SK-N-SH (cell line): ENCODE data around the gene XK. TPM values are rescaled to one million over a fixed set of nuclear protein-coding genes. Genes with fewer than 3 reads are reported as not detected.

Source experiments
- CTCF ChIA-PET: fragments of 300-600, 350-600 bp; formaldehyde crosslinking; extraction: SDS; loops from one replicate; lab custom pipeline; 2021; lab: Yijun Ruan, JAX
- POLR2A ChIA-PET: fragments of 350-600 bp; sonication (Branson Sonifier 250); formaldehyde crosslinking; extraction: SDS; loops from one replicate; lab custom pipeline; 2020; ENCODE audit warnings: antibody characterized with exemption, inconsistent platforms; lab: Yijun Ruan, JAX
- DNase-seq: peaks from one replicate; pipeline ENCODE4 v3.0.0; 2012
- H2AFZ ChIP-seq: fragments of 200-600 bp; sonication (generic); 2 replicates; pipeline ENCODE4 v1.8.1; 2016; ENCODE audit warnings: antibody characterized with exemption, mild to moderate bottlenecking, low read depth
- H3F3A ChIP-seq: fragments of 200-600 bp; sonication (generic); replicated peaks from 2 replicates; pipeline ENCODE3; 2016; ENCODE audit warnings: antibody characterized with exemption, mild to moderate bottlenecking; ENCODE audit not compliant: insufficient read depth
- H3K27ac ChIP-seq, 2 experiments: fragments of 200-500 bp in 1 of 2; fragments of 200-600 bp in 1 of 2; sonication (Bioruptor generic) in 1 of 2; sonication (generic), shearing (Covaris generic) in 1 of 2; 2 replicates each; pipeline versions ENCODE4 v1.5.1 to v1.6.1; 2014 to 2016; ENCODE audit warnings: low read depth in 2 of 2, inconsistent platforms in 1 of 2, low read length in 1 of 2, mild to moderate bottlenecking in 1 of 2, mixed read lengths in 1 of 2
- H3K27me3 ChIP-seq: fragments of 200-600 bp; sonication (generic), shearing (Covaris generic); 2 replicates; pipeline ENCODE4 v1.6.1; 2016; ENCODE audit warnings: mixed run types; ENCODE audit not compliant: insufficient read depth
- H3K36me3 ChIP-seq, 2 experiments: fragments of 200-500 bp in 1 of 2; fragments of 200-600 bp in 1 of 2; sonication (Bioruptor generic) in 1 of 2; sonication (generic) in 1 of 2; replicated peaks in 1 of 2; 2 replicates each; pipeline versions ENCODE3 to v1.5.1; 2014 to 2016; ENCODE audit warnings: low read length in 1 of 2, mild to moderate bottlenecking in 1 of 2; ENCODE audit not compliant: insufficient read depth in 2 of 2, control insufficient read depth in 1 of 2
- H3K4me1 ChIP-seq, 2 experiments: fragments of 200-500 bp in 1 of 2; fragments of 200-600 bp in 1 of 2; sonication (Bioruptor generic) in 1 of 2; sonication (generic), shearing (Covaris generic) in 1 of 2; 2 replicates each; pipeline versions ENCODE4 v1.5.1 to v1.6.1; 2014 to 2016; ENCODE audit warnings: low read depth in 1 of 2, low read length in 1 of 2, mixed run types in 1 of 2; ENCODE audit not compliant: insufficient read depth in 2 of 2, control insufficient read depth in 1 of 2
- H3K4me2 ChIP-seq: fragments of 200-600 bp; sonication (generic), shearing (Covaris generic); 2 replicates; pipeline ENCODE4 v1.6.1; 2017; ENCODE audit warnings: mixed run types
- H3K4me3 ChIP-seq, 2 experiments: fragments of 200-500 bp in 1 of 2; fragments of 200-600 bp in 1 of 2; sonication (Bioruptor generic) in 1 of 2; sonication (generic), shearing (Covaris generic) in 1 of 2; 2 replicates each; pipeline versions ENCODE4 v1.5.1 to v1.8.1; 2014 to 2016; ENCODE audit warnings: low read depth in 2 of 2, inconsistent platforms in 1 of 2, low read length in 1 of 2, mild to moderate bottlenecking in 1 of 2, mixed read lengths in 1 of 2, moderate library complexity in 1 of 2
- H3K79me2 ChIP-seq: fragments of 200-600 bp; sonication (generic); 2 replicates; pipeline ENCODE4 v1.8.1; 2017; ENCODE audit warnings: mild to moderate bottlenecking; ENCODE audit not compliant: insufficient read depth
- H3K9ac ChIP-seq: fragments of 200-600 bp; sonication (generic); 2 replicates; pipeline ENCODE4 v1.6.1; 2017; ENCODE audit warnings: mixed run types
- H3K9me2 ChIP-seq: fragments of 200-600 bp; sonication (generic); 2 replicates; pipeline ENCODE4 v1.6.1; 2017; ENCODE audit warnings: mixed run types
- H3K9me3 ChIP-seq: fragments of 200-600 bp; sonication (generic); 2 replicates; pipeline ENCODE4 v1.6.1; 2017; ENCODE audit warnings: mixed run types, mild to moderate bottlenecking, moderate library complexity
- H4K20me1 ChIP-seq: fragments of 200-600 bp; sonication (generic); 2 replicates; pipeline ENCODE4 v1.6.1; 2017; ENCODE audit warnings: mild to moderate bottlenecking, mixed run types; ENCODE audit not compliant: insufficient read depth
- EZH2phosphoT487 ChIP-seq: fragments of 200-600 bp; sonication (generic); IDR thresholded peaks from 2 replicates; pipeline ENCODE4 v1.6.1; 2017; ENCODE audit warnings: low read depth, mixed run types, mild to moderate bottlenecking, antibody characterized with exemption, moderate library complexity, borderline replicate concordance
- FOSL2 ChIP-seq: IDR thresholded peaks from 2 replicates; pipeline ENCODE4 v1.4.0; 2012; ENCODE audit warnings: low read depth, mild to moderate bottlenecking, moderate library complexity, borderline replicate concordance
- FOXM1 ChIP-seq: IDR thresholded peaks from 2 replicates; pipeline ENCODE4 v1.4.0; 2012; ENCODE audit warnings: low read depth, mild to moderate bottlenecking
- GATA2 ChIP-seq: sonication (generic); formaldehyde crosslinking; IDR thresholded peaks from 2 replicates; pipeline ENCODE4 v1.5.0; 2020; ENCODE audit warnings: mild to moderate bottlenecking, missing genetic modification reagents
- JUND ChIP-seq: IDR thresholded peaks from 2 replicates; pipeline ENCODE4 v1.4.0; 2012
- NRF1 ChIP-seq: IDR thresholded peaks from 2 replicates; pipeline ENCODE4 v1.6.1; 2012; ENCODE audit warnings: low read depth, mild to moderate bottlenecking, low read length
- RFX5 ChIP-seq: IDR thresholded peaks from 2 replicates; pipeline ENCODE4 v1.6.1; 2012; ENCODE audit warnings: mild to moderate bottlenecking, improper control_type of control experiment, low read length
- RXRA ChIP-seq: IDR thresholded peaks from 2 replicates; pipeline ENCODE4 v1.4.0; 2012; ENCODE audit warnings: low read depth, mild to moderate bottlenecking, borderline replicate concordance
- SMC3 ChIP-seq: IDR thresholded peaks from 2 replicates; pipeline ENCODE4 v1.6.1; 2012; ENCODE audit warnings: low read depth, low read length, improper control_type of control experiment
- TCF12 ChIP-seq: IDR thresholded peaks from 2 replicates; pipeline ENCODE4 v1.4.0; 2012
- TEAD4 ChIP-seq: IDR thresholded peaks from 2 replicates; pipeline ENCODE4 v1.4.0; 2012; ENCODE audit warnings: mild to moderate bottlenecking, borderline replicate concordance; ENCODE audit not compliant: insufficient read depth
- YY1 ChIP-seq: IDR thresholded peaks from 2 replicates; pipeline ENCODE4 v1.4.0; 2012; ENCODE audit warnings: low read depth, mild to moderate bottlenecking
- WGBS: methylation state at CpG from one replicate; pipeline ENCODE4 v1.1.6; 2017; ENCODE audit warnings: low lambda C conversion rate; 5-methylcytosine and 5-hydroxymethylcytosine counted together
- polyA plus RNA-seq, 3 experiments: library from polyadenylated mRNA; depleted of rRNA; stranded (reverse); fragments of >200 nt; gene quantifications; 2 replicates each; pipeline ENCODE4 v1.2.3, GENCODE V29; 2012
- TF ChIP-seq, protein P1 (sequence below): IDR thresholded peaks from 2 replicates; pipeline ENCODE4 v1.6.1; 2012; ENCODE audit warnings: mild to moderate bottlenecking, low read depth, low read length, moderate library complexity
- TF ChIP-seq, protein P2 (sequence below): IDR thresholded peaks from 2 replicates; pipeline ENCODE4 v1.4.0; 2012; ENCODE audit warnings: low read depth, borderline replicate concordance
- TF ChIP-seq, protein P3 (sequence below): IDR thresholded peaks from 2 replicates; pipeline ENCODE4; 2012
- TF ChIP-seq, protein P4 (sequence below): IDR thresholded peaks from 2 replicates; pipeline ENCODE4 v1.4.0; 2012; ENCODE audit warnings: low read depth
- TF ChIP-seq, protein P5 (sequence below): fragments of 150-350 bp; IDR thresholded peaks from 2 replicates; pipeline ENCODE4 v1.6.1; 2017; ENCODE audit warnings: antibody characterized with exemption, low read length, low read depth, borderline replicate concordance
- TF ChIP-seq, protein P6 (sequence below): fragments of 200-600 bp; sonication (generic); IDR thresholded peaks from 2 replicates; pipeline ENCODE4 v1.6.1; 2017; ENCODE audit warnings: antibody characterized with exemption, mild to moderate bottlenecking, moderate library complexity

XK gene
- polyA plus RNA-seq, 1 of the 3 experiments (the other 2 are of a cell fraction), result not detected

DNA sequence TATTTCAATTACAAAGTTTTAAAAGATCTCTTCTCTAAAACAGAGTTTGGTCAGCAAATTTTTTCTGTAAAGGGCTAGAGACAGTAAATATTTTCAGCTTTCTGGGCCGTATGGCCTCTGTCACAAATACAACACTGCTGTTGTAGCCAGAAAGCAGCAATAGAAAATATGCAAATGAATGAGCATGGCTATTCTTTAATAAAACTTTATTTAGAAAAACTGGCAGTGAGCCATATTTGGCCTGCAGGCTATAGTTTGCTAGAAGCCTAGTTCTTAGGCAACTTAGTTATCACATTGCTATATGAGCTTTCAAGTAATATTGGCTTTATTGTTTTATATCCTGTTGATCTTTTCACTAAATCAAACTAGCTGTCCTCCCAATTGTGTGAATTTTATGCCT lies 26.5 kb upstream of the XK start:
- no peaks in the 10 kb centered on the region for H3K9me3 ChIP-seq
- H3K4me3 ChIP-seq, result no peak overlapping the region
- ChIA-PET POLR2A (no interaction called here), CTCF (no interaction called here)
- no peaks in the 10 kb centered on the region for H3F3A ChIP-seq
- H3K27ac ChIP-seq, result no peak overlapping the region
- H3K4me2 ChIP-seq, result no peak overlapping the region
- TF ChIP-seq, protein P1, sequence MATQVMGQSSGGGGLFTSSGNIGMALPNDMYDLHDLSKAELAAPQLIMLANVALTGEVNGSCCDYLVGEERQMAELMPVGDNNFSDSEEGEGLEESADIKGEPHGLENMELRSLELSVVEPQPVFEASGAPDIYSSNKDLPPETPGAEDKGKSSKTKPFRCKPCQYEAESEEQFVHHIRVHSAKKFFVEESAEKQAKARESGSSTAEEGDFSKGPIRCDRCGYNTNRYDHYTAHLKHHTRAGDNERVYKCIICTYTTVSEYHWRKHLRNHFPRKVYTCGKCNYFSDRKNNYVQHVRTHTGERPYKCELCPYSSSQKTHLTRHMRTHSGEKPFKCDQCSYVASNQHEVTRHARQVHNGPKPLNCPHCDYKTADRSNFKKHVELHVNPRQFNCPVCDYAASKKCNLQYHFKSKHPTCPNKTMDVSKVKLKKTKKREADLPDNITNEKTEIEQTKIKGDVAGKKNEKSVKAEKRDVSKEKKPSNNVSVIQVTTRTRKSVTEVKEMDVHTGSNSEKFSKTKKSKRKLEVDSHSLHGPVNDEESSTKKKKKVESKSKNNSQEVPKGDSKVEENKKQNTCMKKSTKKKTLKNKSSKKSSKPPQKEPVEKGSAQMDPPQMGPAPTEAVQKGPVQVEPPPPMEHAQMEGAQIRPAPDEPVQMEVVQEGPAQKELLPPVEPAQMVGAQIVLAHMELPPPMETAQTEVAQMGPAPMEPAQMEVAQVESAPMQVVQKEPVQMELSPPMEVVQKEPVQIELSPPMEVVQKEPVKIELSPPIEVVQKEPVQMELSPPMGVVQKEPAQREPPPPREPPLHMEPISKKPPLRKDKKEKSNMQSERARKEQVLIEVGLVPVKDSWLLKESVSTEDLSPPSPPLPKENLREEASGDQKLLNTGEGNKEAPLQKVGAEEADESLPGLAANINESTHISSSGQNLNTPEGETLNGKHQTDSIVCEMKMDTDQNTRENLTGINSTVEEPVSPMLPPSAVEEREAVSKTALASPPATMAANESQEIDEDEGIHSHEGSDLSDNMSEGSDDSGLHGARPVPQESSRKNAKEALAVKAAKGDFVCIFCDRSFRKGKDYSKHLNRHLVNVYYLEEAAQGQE, result no peak
- no peak for TF ChIP-seq FOSL2
- no peak for TF ChIP-seq TEAD4
- TF ChIP-seq, protein P2, sequence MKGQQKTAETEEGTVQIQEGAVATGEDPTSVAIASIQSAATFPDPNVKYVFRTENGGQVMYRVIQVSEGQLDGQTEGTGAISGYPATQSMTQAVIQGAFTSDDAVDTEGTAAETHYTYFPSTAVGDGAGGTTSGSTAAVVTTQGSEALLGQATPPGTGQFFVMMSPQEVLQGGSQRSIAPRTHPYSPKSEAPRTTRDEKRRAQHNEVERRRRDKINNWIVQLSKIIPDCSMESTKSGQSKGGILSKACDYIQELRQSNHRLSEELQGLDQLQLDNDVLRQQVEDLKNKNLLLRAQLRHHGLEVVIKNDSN, result no peak
- TF ChIP-seq, protein P3, sequence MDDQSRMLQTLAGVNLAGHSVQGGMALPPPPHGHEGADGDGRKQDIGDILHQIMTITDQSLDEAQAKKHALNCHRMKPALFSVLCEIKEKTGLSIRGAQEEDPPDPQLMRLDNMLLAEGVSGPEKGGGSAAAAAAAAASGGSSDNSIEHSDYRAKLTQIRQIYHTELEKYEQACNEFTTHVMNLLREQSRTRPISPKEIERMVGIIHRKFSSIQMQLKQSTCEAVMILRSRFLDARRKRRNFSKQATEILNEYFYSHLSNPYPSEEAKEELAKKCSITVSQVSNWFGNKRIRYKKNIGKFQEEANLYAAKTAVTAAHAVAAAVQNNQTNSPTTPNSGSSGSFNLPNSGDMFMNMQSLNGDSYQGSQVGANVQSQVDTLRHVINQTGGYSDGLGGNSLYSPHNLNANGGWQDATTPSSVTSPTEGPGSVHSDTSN, result no peak
- no peak for TF ChIP-seq RFX5
- TF ChIP-seq SMC3, result no peak
- TF ChIP-seq EZH2phosphoT487, result no peak
- TF ChIP-seq, protein P4, sequence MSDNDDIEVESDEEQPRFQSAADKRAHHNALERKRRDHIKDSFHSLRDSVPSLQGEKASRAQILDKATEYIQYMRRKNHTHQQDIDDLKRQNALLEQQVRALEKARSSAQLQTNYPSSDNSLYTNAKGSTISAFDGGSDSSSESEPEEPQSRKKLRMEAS, result no peak
- no peak for TF ChIP-seq YY1
- TF ChIP-seq, protein P5, sequence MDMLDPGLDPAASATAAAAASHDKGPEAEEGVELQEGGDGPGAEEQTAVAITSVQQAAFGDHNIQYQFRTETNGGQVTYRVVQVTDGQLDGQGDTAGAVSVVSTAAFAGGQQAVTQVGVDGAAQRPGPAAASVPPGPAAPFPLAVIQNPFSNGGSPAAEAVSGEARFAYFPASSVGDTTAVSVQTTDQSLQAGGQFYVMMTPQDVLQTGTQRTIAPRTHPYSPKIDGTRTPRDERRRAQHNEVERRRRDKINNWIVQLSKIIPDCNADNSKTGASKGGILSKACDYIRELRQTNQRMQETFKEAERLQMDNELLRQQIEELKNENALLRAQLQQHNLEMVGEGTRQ, result no peak
- no peak for TF ChIP-seq FOXM1
- TF ChIP-seq, protein P6, sequence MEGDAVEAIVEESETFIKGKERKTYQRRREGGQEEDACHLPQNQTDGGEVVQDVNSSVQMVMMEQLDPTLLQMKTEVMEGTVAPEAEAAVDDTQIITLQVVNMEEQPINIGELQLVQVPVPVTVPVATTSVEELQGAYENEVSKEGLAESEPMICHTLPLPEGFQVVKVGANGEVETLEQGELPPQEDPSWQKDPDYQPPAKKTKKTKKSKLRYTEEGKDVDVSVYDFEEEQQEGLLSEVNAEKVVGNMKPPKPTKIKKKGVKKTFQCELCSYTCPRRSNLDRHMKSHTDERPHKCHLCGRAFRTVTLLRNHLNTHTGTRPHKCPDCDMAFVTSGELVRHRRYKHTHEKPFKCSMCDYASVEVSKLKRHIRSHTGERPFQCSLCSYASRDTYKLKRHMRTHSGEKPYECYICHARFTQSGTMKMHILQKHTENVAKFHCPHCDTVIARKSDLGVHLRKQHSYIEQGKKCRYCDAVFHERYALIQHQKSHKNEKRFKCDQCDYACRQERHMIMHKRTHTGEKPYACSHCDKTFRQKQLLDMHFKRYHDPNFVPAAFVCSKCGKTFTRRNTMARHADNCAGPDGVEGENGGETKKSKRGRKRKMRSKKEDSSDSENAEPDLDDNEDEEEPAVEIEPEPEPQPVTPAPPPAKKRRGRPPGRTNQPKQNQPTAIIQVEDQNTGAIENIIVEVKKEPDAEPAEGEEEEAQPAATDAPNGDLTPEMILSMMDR, result no peak
- no peak for TF ChIP-seq RXRA
- no peak for TF ChIP-seq NRF1
- no peak for TF ChIP-seq JUND
- TF ChIP-seq GATA2 (CRISPR knock-in tag), result no peak
- TF ChIP-seq TCF12, result no peak
- DNase-seq, result no peak
- H3K27me3 ChIP-seq, result no peaks in the 10 kb centered on the region
- H3K9ac ChIP-seq, result no peak overlapping the region
- no peaks in the 10 kb centered on the region for H3K79me2 ChIP-seq
- no peaks in the 10 kb centered on the region for H3K4me1 ChIP-seq
- no peaks in the 10 kb centered on the region for H3K36me3 ChIP-seq
- 28% methylated on average over 1 of the region's 1 CpG for WGBS
- H4K20me1 ChIP-seq, result no peaks in the 10 kb centered on the region
- no peak overlapping the region for H2AFZ ChIP-seq
- H3K9me2 ChIP-seq, result no peaks in the 10 kb centered on the region
